Effector memory CD4-positive, alpha-beta T cell (primary cell): ENCODE measurements around the gene FYB2.

Source experiments
- DNase-seq, 3 donors: peaks; one replicate each; pipeline ENCODE4 v3.0.0-alpha.2; 2020
- H3K27ac ChIP-seq: 2 replicates; pipeline ENCODE4 v1.7.0; 2013; ENCODE audit warnings: mild to moderate bottlenecking, low read length, moderate library complexity; ENCODE audit not compliant: insufficient read depth, poor library complexity, severe bottlenecking
- H3K27me3 ChIP-seq: replicated peaks from 2 replicates; pipeline ENCODE4 v1.7.0; 2013; ENCODE audit warnings: mild to moderate bottlenecking, low read length; ENCODE audit not compliant: insufficient read depth, control insufficient read depth, poor library complexity, severe bottlenecking
- H3K36me3 ChIP-seq: 2 replicates; pipeline ENCODE4 v1.7.0; 2013; ENCODE audit warnings: mild to moderate bottlenecking, low read length, moderate library complexity; ENCODE audit not compliant: control insufficient read depth, insufficient read depth
- H3K4me1 ChIP-seq: 2 replicates; pipeline ENCODE4 v1.7.0; 2013; ENCODE audit warnings: low read length, mild to moderate bottlenecking; ENCODE audit not compliant: control insufficient read depth, insufficient read depth, poor library complexity, severe bottlenecking
- H3K4me3 ChIP-seq: 2 replicates; pipeline ENCODE4 v1.7.0; 2013; ENCODE audit warnings: low read length, low read depth, mild to moderate bottlenecking; ENCODE audit not compliant: insufficient read depth, poor library complexity, severe bottlenecking
- H3K9me3 ChIP-seq: 2 replicates; pipeline ENCODE4 v1.7.0; 2013; ENCODE audit warnings: mild to moderate bottlenecking, low read length, moderate library complexity; ENCODE audit not compliant: control insufficient read depth
- total RNA-seq, 3 donors: gene quantifications; one replicate each; lab custom pipeline; 2026; lab: John Stamatoyannopoulos, UW

The FYB2 gene, protein sequence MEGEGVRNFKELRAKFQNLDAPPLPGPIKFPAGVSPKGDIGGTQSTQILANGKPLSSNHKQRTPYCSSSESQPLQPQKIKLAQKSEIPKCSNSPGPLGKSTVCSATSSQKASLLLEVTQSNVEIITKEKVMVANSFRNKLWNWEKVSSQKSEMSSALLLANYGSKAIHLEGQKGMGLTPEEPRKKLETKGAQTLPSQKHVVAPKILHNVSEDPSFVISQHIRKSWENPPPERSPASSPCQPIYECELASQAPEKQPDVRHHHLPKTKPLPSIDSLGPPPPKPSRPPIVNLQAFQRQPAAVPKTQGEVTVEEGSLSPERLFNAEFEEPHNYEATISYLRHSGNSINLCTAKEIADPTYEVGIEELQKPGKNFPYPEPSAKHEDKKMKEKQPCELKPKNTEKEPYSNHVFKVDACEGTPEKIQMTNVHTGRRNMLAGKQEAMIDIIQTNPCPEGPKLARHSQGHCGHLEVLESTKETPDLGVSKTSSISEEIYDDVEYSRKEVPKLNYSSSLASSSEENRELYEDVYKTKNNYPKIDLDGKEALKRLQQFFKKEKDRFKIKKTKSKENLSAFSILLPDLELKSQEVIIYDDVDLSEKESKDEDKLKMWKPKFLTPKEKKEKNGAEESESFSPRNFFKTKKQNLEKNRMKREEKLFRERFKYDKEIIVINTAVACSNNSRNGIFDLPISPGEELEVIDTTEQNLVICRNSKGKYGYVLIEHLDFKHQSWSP
- total RNA-seq, result 0 reads per million in 3 donors

DNA sequence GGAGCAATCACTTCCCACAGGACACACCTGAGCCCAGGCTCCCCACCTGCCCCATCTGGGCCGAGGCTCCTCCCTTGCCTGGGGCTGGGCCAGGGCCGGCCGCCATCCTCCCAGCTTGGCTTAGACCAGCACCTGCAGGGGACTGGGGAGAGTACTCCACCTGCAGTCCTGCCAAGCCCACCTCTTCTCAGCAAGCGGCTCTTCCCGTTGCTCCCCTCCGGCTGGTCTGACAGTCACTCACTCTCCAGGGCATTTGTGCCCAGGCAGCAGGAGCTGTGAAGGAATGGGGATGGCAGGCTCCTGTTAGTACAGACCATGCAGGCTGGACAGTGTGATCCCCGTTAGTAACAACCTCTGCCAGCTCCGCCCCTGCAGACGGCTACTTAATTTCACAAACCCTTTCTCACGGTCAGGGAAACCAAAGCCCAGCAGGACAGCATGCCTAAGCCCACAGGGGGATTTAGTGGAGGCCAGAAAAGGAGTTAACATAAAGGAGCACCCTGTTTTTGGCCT is at the start of gene FYB2:
Gene FYB2, minus strand, starts transcription at position 18 of the 513 bp plus-strand sequence. CDS start 114 bp downstream, outside the sequence.
- no peaks in the 10 kb centered on the region for H3K36me3 ChIP-seq
- no peaks in the 10 kb centered on the region for H3K27me3 ChIP-seq
- no peak within 1 kb of the TSS for H3K4me3 ChIP-seq
- no peaks in the 10 kb centered on the region for H3K4me1 ChIP-seq
- DNase-seq, result no peak
- H3K9me3 ChIP-seq, result no peaks in the 10 kb centered on the region
- no peak within 1 kb of the TSS for H3K27ac ChIP-seq

DNA sequence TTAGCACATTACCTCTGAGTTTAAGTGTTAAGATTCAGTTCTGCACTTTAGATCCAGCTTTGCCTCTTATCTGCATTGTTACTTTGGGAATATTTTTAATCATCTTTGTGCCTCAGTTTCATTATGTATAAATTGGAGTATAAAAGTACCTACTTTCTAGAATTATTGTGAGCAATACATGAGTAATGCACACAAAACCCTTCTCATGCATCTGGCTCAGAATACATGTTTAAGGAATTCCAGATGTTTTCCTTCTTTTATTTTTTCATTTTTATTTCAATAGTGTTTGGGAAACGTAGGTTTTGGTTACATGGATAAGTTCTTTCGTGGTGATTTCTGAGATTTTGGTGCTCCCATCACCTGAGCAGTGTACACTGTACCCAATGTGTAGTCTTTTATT is 49.6 kb upstream of the FYB2 start:
- no peaks in the 10 kb centered on the region for H3K9me3 ChIP-seq
- no peak overlapping the region for H3K4me3 ChIP-seq
- H3K4me1 ChIP-seq, result no peaks in the 10 kb centered on the region
- no peaks in the 10 kb centered on the region for H3K27me3 ChIP-seq
- DNase-seq, result no peak
- H3K27ac ChIP-seq, result no peak overlapping the region
- H3K36me3 ChIP-seq, result no peaks in the 10 kb centered on the region

DNA sequence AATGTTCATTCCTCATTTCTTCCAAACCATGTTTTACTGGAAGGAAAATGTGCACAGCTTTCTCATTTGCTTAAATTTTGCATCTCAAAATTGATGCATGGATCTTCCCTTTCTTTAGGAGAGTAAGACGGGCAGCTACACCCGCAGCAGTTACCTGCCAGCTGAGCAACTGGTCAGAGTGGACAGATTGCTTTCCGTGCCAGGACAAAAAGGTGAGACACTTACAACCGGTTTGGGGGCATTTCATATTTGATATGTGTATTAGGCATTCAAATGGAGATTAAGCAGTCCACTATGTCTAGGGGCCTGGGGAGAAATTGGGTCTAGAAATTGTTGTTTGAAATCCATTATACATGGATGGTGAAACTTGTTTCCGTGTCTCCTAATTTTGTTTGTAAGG is 48.3 kb upstream of the FYB2 start:
- no peaks in the 10 kb centered on the region for H3K4me1 ChIP-seq
- no peak for DNase-seq
- H3K9me3 ChIP-seq, result no peaks in the 10 kb centered on the region
- H3K27me3 ChIP-seq, result no peaks in the 10 kb centered on the region
- no peak overlapping the region for H3K4me3 ChIP-seq
- H3K36me3 ChIP-seq, result no peaks in the 10 kb centered on the region
- H3K27ac ChIP-seq, result no peak overlapping the region

DNA sequence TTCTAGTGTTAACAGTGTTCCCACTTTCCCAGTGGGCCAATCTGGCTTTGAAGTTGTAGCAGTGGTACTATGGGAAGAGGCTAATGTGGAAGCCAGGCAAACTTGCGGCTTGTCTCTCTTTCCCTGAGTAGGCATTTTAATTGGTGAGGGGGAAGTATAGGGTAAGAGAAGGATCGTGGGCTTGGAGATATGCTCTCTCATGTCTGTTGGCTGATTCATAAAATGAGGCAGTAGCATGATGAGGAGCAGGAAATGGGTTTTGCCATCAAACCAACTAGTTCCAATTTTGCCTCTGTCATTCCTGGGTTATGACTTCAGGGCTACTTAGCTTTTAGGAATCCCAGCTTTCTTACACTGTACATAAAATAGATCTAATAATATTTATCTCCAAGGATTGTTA is 47.5 kb upstream of the FYB2 start:
- no peaks in the 10 kb centered on the region for H3K4me1 ChIP-seq
- H3K36me3 ChIP-seq, result no peaks in the 10 kb centered on the region
- H3K27ac ChIP-seq, result no peak overlapping the region
- H3K9me3 ChIP-seq, result no peaks in the 10 kb centered on the region
- no peak for DNase-seq
- H3K4me3 ChIP-seq, result no peak overlapping the region
- H3K27me3 ChIP-seq, result no peaks in the 10 kb centered on the region

DNA sequence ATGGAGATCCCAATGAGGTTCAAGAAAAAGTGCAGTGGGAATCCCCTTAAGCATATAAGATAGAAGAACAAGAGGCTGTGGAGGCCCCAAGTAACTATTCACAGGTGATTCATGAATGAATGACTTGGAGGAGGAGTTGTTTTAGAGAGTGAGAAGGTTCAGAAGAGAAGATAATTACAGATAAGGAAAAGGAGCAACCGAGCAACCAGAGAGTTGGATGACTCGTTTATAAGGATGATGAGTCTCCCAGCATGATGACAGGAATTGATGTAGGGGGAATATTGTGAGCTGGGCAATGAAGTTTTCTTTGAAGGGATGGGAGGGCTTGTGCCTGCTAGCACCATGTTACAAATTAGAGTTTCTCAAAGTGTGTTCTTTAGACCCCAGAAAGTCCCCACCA is 45.2 kb upstream of the FYB2 start:
- Histone ChIP-seq H3K4me3 (no peak overlapping the region), H3K9me3 (no peaks in the 10 kb centered on the region), H3K4me1 (no peaks in the 10 kb centered on the region), H3K27me3 (no peaks in the 10 kb centered on the region), H3K27ac (no peak overlapping the region), H3K36me3 (no peaks in the 10 kb centered on the region)
- no peak for DNase-seq

- Histone ChIP-seq H3K9me3 (no peaks in the 10 kb centered on the region), H3K4me3 (no peak overlapping the region), H3K27ac (no peak overlapping the region), H3K27me3 (no peaks in the 10 kb centered on the region), H3K36me3 (no peaks in the 10 kb centered on the region), H3K4me1 (no peaks in the 10 kb centered on the region)
- no peak for DNase-seq
Observed at GRCh38 chr1:56863265-56863992, 44.2 kb upstream of the FYB2 start.

GRCh38 chr1:56859287-56859686 is 40.1 kb upstream of the FYB2 start:
- Histone ChIP-seq H3K4me1 (no peaks in the 10 kb centered on the region), H3K27me3 (no peaks in the 10 kb centered on the region), H3K27ac (no peak overlapping the region), H3K9me3 (no peaks in the 10 kb centered on the region), H3K36me3 (no peaks in the 10 kb centered on the region), H3K4me3 (no peak overlapping the region)
- DNase-seq, result no peak

- H3K36me3 ChIP-seq, result no peaks in the 10 kb centered on the region
- DNase-seq, result no peak
- H3K27me3 ChIP-seq, result no peaks in the 10 kb centered on the region
- no peak overlapping the region for H3K4me3 ChIP-seq
- H3K9me3 ChIP-seq, result no peaks in the 10 kb centered on the region
- no peaks in the 10 kb centered on the region for H3K4me1 ChIP-seq
- no peak overlapping the region for H3K27ac ChIP-seq
Observed at GRCh38 chr1:56856186-56856585, 37.0 kb upstream of the FYB2 start.

DNA sequence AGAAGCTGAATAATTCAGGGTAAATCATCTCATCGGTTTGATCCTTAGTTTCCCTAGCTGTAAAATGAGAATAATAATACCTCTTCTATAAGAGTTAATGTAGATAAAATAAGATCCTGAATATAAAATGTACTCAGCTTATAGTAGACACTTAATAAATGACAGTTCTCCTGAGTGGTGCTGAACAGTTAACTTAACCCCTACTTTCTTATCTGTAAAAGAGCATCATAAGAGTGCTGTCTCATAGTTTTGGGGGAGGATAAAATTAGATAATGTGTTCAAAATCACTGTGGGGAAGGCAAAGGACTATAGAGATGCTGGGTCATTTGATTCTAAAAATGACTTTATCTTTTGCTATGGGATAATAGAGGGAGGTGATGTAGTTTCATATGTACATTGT is 36.0 kb upstream of the FYB2 start:
- no peaks in the 10 kb centered on the region for H3K36me3 ChIP-seq
- H3K4me3 ChIP-seq, result no peak overlapping the region
- no peaks in the 10 kb centered on the region for H3K9me3 ChIP-seq
- DNase-seq, result no peak
- H3K4me1 ChIP-seq, result no peaks in the 10 kb centered on the region
- no peak overlapping the region for H3K27ac ChIP-seq
- no peaks in the 10 kb centered on the region for H3K27me3 ChIP-seq
